ENCODE data around the gene PLA2G2E.
"Not testable (repeated sequence)": the region's sequence is repeated elsewhere in the genome, so short reads cannot be mapped to it uniquely, and the experiment has no call there.

The PLA2G2E gene

DNA sequence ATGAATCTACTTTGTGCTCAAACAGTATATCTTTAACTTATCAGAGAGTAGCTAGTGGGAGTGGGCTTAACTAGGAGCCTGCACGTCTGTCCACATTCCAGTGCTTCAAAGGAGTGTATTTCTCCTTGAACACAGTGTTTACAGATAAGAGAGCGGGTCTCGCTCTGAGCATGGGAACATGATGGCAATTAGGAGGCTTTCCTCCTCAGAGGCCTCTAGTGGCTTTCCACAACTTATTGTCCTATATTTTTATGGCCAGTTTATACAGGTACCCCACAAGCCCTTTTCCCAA lies 3.7 kb upstream of the PLA2G2E start:
- not testable (repeated sequence) for DNase-seq (ENCODE audit: low read depth)

- DNase-seq (ENCODE audit: low read depth), result no peak
Observed at GRCh38 chr1:19926296-19927129, 3.1 kb upstream of the PLA2G2E start.

- no peak for DNase-seq (ENCODE audit: low read depth)
Observed at GRCh38 chr1:19925342-19926070, 2.1 kb upstream of the PLA2G2E start.

DNA sequence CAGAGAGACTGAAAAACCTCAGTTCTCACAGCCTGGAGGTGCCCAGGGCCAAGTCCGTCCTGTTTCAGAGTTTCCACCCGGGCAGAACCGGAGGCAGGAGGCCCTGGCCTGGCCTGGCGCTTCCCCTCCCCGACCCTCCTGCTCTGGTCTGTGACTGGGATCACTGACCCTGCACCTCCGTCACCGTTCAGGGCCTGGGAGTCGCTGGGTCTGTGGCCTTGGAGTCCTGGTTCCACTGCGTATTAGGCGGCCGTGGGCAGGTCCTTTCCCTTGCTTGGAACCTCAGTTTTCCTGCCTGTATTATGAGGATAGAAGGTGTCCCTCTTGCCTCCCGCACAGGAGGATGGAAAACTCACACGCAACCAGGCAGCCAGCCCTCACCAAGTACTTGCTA lies 533 bp upstream of the PLA2G2E start:
- DNase-seq (ENCODE audit: low read depth), result no peak

- no peak for DNase-seq (ENCODE audit: low read depth)
Observed at GRCh38 chr1:19922015-19922688, 1.3 kb downstream of the PLA2G2E start.

- no peak for DNase-seq (ENCODE audit: low read depth)
Observed at GRCh38 chr1:19921310-19921709, 2.1 kb downstream of the PLA2G2E start.

DNA sequence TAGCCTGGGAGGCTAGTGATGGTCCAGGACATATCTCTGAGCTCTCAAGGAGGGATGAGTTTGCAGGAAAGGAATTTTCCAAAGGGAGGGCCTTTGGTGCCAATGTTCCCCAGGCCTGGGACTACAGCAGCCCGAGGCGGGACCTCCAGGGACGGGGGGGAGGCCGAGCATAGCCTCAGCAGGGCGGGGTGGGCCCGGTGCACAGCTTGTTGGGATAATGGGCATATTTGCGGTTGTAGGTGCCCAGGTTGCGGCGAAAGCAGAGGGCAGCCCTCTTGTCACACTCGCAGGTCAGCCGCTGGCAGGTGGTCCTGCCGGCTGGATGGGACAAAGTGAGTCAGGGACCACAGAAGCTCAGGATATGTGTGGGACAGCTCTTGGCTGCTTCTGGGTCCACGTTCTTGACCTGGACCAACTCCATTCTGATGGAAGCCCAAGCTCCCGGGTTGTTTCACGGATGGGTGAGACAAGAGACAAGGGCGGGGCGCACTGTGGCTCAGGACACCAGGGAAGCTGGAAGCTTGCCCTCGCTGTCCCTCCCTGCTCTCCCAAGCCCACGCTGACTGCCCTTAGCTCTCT lies 3.2 kb downstream of the PLA2G2E start:
- DNase-seq (ENCODE audit: low read depth), result no peak

- peak; percentile 29 for DNase-seq (ENCODE audit: low read depth)
Observed at GRCh38 chr1:19918057-19918456, 5.4 kb downstream of the PLA2G2E start.

GRCh38 chr1:19910650-19911049 lies 12.8 kb downstream of the PLA2G2E start:
- no peak for DNase-seq (ENCODE audit: low read depth)

DNA sequence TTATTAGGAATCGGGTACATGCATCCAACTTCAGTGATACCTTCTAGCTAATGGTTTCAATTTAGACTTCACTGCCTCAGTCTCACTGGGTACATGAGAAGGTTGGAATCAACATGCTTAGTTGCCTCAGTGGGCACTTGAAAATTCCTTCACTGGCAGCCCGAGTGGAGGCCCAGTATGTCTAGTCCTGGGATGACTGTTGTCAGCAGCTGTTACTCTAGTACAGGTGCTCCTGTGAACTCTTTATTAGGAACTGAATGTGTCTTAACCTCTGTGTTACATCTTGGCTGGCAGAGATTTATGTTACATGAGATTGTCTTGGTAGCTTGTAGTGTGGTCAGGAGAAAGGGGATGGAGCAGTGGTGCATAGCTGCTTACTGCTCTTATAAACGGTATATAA lies 13.4 kb downstream of the PLA2G2E start:
- DNase-seq (ENCODE audit: low read depth), result no peak

DNA sequence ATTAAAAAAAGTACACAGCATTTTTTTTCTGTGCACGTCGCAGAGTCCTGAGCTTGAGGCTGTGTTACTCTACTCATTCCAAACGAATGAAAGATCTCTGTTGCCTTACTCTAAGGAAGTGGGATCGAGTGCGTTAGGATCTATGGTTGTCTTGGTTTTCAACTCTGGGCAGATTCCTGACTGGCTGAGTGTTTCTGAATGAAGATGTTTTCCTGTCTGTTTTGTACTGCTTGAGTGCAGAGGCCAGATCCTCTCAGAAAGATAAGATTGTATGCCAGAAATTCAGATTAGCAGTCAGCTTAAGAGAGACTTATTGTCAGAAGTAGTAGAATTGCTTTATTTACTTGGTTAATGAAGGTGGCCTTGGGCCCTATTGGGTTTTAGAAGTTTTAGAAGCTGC lies 14.0 kb downstream of the PLA2G2E start:
- DNase-seq (ENCODE audit: low read depth), result no peak

DNA sequence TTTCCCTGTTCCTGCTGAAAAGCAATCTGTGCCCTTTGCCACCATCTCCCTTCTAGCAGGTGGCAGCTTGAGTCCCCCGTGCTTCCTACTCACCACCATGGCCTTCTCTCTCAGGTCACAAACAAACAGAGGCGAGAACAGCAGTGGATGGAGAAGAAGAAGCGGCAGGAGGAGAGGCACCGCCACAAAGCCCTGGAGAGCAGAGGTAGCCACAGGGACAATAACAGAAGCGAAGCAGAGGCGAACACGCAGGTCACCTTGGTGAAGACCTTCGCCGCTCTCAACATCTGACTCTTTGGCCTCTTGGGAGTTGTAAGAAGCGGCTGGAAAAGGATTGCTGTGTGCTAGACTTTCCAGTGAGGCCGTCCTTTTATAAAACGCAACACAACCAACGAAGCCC lies 16.0 kb downstream of the PLA2G2E start:
- no peak for DNase-seq (ENCODE audit: low read depth)

- no peak for DNase-seq (ENCODE audit: low read depth)
Observed at GRCh38 chr1:19903621-19904020, 19.8 kb downstream of the PLA2G2E start.

- DNase-seq (ENCODE audit: low read depth), result no peak
Observed at GRCh38 chr1:19901653-19902052, 21.8 kb downstream of the PLA2G2E start.

- DNase-seq (ENCODE audit: low read depth), result no peak
Observed at GRCh38 chr1:19894218-19894617, 29.2 kb downstream of the PLA2G2E start.

- no peak for DNase-seq (ENCODE audit: low read depth)
Observed at GRCh38 chr1:19893687-19894086, 29.7 kb downstream of the PLA2G2E start.

DNA sequence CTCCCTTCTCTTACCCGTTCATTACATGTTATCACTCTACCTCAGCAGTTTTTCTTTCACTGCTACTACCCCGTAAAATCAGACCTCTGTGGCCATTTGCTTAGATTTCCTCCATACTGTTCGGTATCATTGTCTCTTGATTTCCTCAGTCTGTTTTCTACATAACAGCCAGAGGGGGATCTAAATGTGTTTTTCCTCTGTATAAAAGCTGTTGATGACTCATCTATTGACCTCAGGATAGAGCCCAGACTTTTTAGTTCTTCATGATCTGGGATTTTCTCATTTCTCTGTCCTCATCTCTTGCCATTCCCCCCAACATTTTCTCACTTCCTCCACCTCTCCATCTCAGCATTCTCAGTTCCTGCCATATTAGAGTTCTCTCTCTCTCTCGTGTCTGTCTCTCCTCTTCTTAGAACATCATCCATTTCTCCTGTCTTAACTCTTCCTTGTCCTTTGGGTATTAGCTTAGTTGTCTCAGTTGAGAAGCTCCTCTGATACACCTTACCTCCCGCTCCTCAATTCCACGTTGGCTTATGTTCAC lies 30.7 kb downstream of the PLA2G2E start:
- DNase-seq (ENCODE audit: low read depth), result no peak

GRCh38 chr1:19892129-19892528 lies 31.3 kb downstream of the PLA2G2E start:
- DNase-seq (ENCODE audit: low read depth), result no peak

- DNase-seq (ENCODE audit: low read depth), result no peak
Observed at GRCh38 chr1:19889656-19890055, 33.8 kb downstream of the PLA2G2E start.

DNA sequence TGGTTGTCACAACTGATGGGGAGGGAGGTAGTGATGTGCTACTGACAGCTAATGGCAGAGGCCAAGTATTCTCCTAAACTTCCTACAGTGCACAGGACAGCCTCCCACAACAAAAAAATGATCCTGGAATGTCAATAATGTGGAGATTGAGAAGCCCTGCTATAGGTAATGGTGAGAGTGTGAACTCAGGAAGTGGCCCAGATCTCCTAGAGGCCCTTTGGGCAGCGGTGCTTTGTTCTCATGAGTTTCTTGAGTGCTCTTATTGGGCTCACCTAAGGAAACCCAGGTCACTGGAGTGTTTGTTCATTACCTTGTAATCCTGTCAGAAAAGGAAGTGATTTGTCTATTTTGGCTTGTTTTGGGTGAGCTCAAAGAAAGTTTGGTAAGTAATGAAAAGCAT lies 35.3 kb downstream of the PLA2G2E start:
- no peak for DNase-seq (ENCODE audit: low read depth)

DNA sequence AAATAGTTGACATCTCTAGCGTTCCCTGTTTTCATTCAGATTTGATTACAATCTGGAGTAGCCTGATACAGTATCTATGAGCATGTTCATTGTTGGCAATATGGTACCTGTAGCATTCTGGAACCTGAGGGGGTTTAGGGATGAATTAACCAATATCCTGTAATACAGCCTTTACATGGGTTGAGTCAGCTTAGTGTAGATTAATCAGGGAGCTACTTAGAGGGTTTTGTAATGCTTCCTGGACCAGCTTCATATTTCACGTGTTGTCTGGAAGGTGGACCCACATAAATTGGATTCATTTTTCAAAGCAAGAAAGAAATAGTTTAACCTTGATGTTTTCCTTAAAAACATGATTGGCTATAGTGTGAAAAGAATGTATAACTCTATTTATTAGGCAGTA lies 37.6 kb downstream of the PLA2G2E start:
- DNase-seq (ENCODE audit: low read depth), result no peak

DNA sequence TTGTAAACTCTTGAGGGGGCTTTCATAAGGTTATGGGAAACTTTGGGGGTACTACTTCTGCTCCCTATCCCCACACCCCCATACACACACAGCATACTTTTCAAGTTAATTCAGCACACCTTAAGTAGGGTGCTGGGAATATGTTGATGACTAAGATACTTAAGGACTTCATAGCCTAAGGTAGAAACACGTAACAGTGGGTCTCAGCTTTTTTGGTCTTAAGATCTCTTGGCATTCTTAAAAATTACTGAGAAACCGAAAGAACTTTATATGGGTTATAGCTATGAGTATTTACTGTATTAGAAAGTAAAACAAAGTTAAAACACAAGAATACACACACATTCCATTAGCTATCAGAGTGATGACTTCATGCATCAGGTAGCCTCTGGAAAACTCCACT lies 39.1 kb downstream of the PLA2G2E start:
- DNase-seq (ENCODE audit: low read depth), result no peak
